Erythroblast (primary cell): ENCODE measurements around the gene CRIP1.

ENCODE experiments used
- GATA1 ChIP-seq: IDR thresholded peaks from 2 replicates; pipeline ENCODE4 v1.6.1; 2011; ENCODE audit warnings: low read depth, mild to moderate bottlenecking, control low read depth, low read length, moderate library complexity
- POLR2A ChIP-seq: IDR thresholded peaks from 2 replicates; pipeline ENCODE4 v1.6.1; 2011; ENCODE audit warnings: mild to moderate bottlenecking, low read length

DNA sequence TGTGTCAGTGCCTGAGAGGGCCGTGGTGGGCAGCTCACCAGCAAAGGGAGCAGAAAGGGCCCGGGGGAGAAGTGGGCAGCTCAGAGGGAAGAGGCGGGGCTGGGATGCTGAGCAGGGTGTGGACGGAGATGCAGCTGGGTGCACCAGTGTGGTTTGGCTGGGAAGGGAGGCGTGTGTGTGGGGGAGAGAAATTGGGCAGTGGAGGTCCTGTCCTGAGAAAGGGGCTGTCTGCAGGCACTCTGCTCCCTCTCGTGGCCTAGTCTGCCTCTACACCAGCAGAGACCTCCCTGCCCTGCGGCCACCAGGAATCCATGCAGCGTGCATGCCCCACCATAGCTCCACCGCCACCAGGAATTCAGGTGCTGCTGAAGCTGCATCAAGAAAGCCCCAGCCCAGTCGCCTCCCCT is 46.1 kb downstream of the CRIP1 start:
- no peak for TF ChIP-seq POLR2A
- no peak for TF ChIP-seq GATA1
